HEK293T (cell line): ENCODE measurements around the gene RIPOR2.

Experiments used
- BHLHE40 ChIP-seq: fragments of 450-650 bp; IDR thresholded peaks from 2 replicates; pipeline ENCODE4 v1.6.1; 2016; ENCODE audit warnings: mild to moderate bottlenecking, moderate library complexity, borderline replicate concordance
- SP1 ChIP-seq: fragments of 450-650 bp; IDR thresholded peaks from 2 replicates; pipeline ENCODE4 v1.6.1; 2017
- SUZ12 ChIP-seq: fragments of 450-650 bp; IDR thresholded peaks from 2 replicates; pipeline ENCODE4 v1.6.1; 2016; ENCODE audit warnings: mild to moderate bottlenecking

DNA sequence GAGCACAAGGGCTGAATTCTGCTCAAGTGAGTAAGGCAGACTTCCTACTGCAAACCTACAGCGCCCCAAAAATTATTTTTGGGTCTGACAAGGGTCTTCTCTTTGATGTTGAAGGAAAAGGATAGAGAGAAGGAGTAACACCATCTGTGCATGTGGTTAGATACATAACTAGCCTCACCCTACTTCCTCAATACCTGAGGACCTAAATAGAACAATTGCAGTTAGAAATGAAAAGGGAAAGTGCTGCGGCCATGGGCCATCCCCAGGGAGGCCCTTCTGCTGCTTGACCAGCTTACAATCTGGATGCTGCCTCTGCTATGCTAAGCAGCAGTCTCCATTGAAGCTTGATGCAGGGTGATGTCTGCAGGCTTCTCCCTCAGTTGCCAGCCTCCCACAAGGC lies 73.8 kb downstream of the RIPOR2 start:
- TF ChIP-seq SP1: no peak
- TF ChIP-seq SUZ12: no peak
- no peak for TF ChIP-seq BHLHE40
